A549 (cell line): ENCODE data around the gene POT1.

ENCODE experiments used
- HOXA7 ChIP-seq: fragments of 250-450 bp; sonication (Bioruptor Pico); IDR thresholded peaks from 2 replicates; pipeline ENCODE4 v1.5.0; 2020; ENCODE audit warnings: mild to moderate bottlenecking, moderate library complexity
- KDM1A ChIP-seq: fragments of 200-600 bp; sonication (generic); IDR thresholded peaks from 2 replicates; pipeline ENCODE4 v1.6.1; 2016; ENCODE audit warnings: low read depth, mild to moderate bottlenecking
- MAZ ChIP-seq: fragments of 150-350 bp; IDR thresholded peaks from 2 replicates; pipeline ENCODE4 v1.6.1; 2014; ENCODE audit warnings: antibody characterized with exemption, low read depth, low read length, borderline replicate concordance
- MYC ChIP-seq: IDR thresholded peaks from 2 replicates; pipeline ENCODE4 v1.6.1; 2012; ENCODE audit warnings: mild to moderate bottlenecking, inconsistent platforms, low read length, improper control_type of control experiment, borderline replicate concordance
- POLR2A ChIP-seq: IDR thresholded peaks from 2 replicates; pipeline ENCODE4 v1.6.1; 2012; ENCODE audit warnings: mild to moderate bottlenecking, low read length
- SMC3 ChIP-seq: fragments of >200 bp; sonication (Bioruptor Twin); formaldehyde crosslinking; IDR thresholded peaks from 3 replicates; pipeline ENCODE4 v1.6.1; 2018; ENCODE audit warnings: inconsistent platforms
- ZFP36 ChIP-seq: fragments of 450-650 bp; IDR thresholded peaks from 2 replicates; pipeline ENCODE4 v1.6.1; 2014; ENCODE audit warnings: borderline replicate concordance; ENCODE audit not compliant: partially characterized antibody
- TF ChIP-seq, protein P1 (sequence below): IDR thresholded peaks from 2 replicates; pipeline ENCODE4 v1.6.1; 2012
- TF ChIP-seq, protein P2 (sequence below): fragments of >200 bp; sonication (Bioruptor Twin); formaldehyde crosslinking; IDR thresholded peaks from 3 replicates; pipeline ENCODE4 v1.5.1; 2016
- TF ChIP-seq, protein P3 (sequence below): IDR thresholded peaks from 2 replicates; pipeline ENCODE4 v1.6.1; 2012
- TF ChIP-seq, protein P4 (sequence below): fragments of 250-450 bp; sonication (Bioruptor Pico); IDR thresholded peaks from 2 replicates; pipeline ENCODE4 v1.5.0; 2021; ENCODE audit warnings: mild to moderate bottlenecking, moderate library complexity, borderline replicate concordance

DNA sequence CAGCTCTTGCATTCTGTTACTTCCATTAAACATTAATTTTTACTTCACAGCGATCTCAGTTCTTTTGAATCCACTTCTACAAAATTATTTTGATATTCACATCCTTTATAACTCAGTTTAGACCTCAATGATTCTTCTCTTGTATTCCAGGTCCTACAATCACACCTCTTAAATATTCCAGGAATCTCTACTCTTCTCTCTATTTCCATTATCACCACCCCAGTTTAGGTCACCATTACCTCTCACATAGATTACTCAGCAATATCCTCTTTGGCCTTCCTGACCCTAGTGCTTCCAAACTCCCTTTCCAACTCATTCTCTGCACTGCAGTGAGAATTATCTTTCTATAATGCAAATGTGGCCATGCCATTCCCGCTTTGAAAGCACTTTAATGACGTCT is 136.9 kb downstream of the POT1 start:
- TF ChIP-seq POLR2A (no peak), MAZ (no peak), ZFP36 (no peak), MYC (no peak), HOXA7 (no peak), SMC3 (no peak), KDM1A (no peak)
- TF ChIP-seq, protein P1, sequence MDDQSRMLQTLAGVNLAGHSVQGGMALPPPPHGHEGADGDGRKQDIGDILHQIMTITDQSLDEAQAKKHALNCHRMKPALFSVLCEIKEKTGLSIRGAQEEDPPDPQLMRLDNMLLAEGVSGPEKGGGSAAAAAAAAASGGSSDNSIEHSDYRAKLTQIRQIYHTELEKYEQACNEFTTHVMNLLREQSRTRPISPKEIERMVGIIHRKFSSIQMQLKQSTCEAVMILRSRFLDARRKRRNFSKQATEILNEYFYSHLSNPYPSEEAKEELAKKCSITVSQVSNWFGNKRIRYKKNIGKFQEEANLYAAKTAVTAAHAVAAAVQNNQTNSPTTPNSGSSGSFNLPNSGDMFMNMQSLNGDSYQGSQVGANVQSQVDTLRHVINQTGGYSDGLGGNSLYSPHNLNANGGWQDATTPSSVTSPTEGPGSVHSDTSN: no peak
- TF ChIP-seq, protein P2, sequence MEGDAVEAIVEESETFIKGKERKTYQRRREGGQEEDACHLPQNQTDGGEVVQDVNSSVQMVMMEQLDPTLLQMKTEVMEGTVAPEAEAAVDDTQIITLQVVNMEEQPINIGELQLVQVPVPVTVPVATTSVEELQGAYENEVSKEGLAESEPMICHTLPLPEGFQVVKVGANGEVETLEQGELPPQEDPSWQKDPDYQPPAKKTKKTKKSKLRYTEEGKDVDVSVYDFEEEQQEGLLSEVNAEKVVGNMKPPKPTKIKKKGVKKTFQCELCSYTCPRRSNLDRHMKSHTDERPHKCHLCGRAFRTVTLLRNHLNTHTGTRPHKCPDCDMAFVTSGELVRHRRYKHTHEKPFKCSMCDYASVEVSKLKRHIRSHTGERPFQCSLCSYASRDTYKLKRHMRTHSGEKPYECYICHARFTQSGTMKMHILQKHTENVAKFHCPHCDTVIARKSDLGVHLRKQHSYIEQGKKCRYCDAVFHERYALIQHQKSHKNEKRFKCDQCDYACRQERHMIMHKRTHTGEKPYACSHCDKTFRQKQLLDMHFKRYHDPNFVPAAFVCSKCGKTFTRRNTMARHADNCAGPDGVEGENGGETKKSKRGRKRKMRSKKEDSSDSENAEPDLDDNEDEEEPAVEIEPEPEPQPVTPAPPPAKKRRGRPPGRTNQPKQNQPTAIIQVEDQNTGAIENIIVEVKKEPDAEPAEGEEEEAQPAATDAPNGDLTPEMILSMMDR: no peak
- TF ChIP-seq, protein P3, sequence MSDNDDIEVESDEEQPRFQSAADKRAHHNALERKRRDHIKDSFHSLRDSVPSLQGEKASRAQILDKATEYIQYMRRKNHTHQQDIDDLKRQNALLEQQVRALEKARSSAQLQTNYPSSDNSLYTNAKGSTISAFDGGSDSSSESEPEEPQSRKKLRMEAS: no peak
- TF ChIP-seq, protein P4, sequence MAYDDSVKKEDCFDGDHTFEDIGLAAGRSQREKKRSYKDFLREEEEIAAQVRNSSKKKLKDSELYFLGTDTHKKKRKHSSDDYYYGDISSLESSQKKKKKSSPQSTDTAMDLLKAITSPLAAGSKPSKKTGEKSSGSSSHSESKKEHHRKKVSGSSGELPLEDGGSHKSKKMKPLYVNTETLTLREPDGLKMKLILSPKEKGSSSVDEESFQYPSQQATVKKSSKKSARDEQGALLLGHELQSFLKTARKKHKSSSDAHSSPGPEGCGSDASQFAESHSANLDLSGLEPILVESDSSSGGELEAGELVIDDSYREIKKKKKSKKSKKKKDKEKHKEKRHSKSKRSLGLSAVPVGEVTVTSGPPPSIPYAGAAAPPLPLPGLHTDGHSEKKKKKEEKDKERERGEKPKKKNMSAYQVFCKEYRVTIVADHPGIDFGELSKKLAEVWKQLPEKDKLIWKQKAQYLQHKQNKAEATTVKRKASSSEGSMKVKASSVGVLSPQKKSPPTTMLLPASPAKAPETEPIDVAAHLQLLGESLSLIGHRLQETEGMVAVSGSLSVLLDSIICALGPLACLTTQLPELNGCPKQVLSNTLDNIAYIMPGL (CRISPR knock-in tag): no peak
